ENCODE data around the gene NADSYN1. TPM values are rescaled to one million over a fixed set of nuclear protein-coding genes. Genes with fewer than 3 reads are reported as not detected.

NADSYN1 gene
- polyA plus RNA-seq, 3 donors = 44.1 to 162 (median 44.8) TPM

DNA sequence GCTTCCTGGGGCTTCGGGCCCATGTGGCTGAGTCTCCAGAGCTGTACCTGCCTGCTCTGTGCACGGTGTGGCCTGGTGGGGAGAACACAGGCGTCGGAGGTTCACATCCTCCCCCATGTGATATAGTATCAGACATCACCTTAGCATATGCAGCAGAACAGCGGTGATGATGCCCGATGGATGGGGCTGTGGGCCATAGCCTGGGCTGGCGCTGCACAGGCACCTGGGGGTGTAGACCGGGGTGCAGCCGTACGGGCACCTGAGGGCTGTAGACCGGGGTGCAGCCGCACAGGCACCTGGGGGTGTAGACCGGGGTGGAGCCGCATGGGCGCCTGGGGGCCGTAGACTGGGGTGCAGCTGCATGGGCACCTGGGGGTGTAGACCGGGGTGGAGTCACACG, 29.2 kb downstream of the NADSYN1 start:
- H3K36me3 Mint-ChIP-seq = peaks cover 94 to 98% of the 10 kb centered on the region in 2 donors
- WGBS (ENCODE audit: insufficient coverage) = 100% methylated on average over 9 of the region's 18 CpGs
- Histone ChIP-seq H2AFZ (ENCODE audit: insufficient read depth, low read depth, low read length, poor library complexity, severe bottlenecking) (no peak overlapping the region), H4K20me1 (ENCODE audit: insufficient read depth, low read length) (no peaks in the 10 kb centered on the region), H3K36me3 (replicated peaks in 1 of 2; ENCODE audit: control insufficient read depth in 1 of 2, insufficient read depth in 2 of 2, low read length in 2 of 2) (peaks cover 98 to 100% of the 10 kb centered on the region in 2 donors), H3K4me3 (replicated peaks in 1 of 3; ENCODE audit: low read depth in 2 of 3, low read length in 3 of 3) (no peak overlapping the region), H3K9ac (ENCODE audit: insufficient read depth, low read length, poor library complexity, severe bottlenecking) (no peak overlapping the region), H3K27me3 (ENCODE audit: control insufficient read depth in 2 of 2, insufficient read depth in 2 of 2, low read length in 2 of 2) (no peaks in the 10 kb centered on the region), H3K79me2 (ENCODE audit: insufficient read depth, low read length) (no peaks in the 10 kb centered on the region), H3K4me1 (ENCODE audit: control insufficient read depth in 1 of 2, insufficient read depth in 2 of 2, low read length in 2 of 2) (no peaks in the 10 kb centered on the region), H3K4me2 (replicated peaks; ENCODE audit: extremely low read depth, low read length, poor library complexity, severe bottlenecking) (no peak overlapping the region), H3K27ac (ENCODE audit: low read depth in 1 of 2, low read length in 2 of 2) (no peak overlapping the region), H3K9me3 (replicated peaks in 1 of 2; ENCODE audit: control insufficient read depth in 1 of 2, insufficient read depth in 1 of 2, low read length in 2 of 2) (no peaks in the 10 kb centered on the region)
- no peak overlapping the region for H3K4me3 Mint-ChIP-seq
- intact Hi-C loops (cut with micrococcal nuclease) = no loop called here
- TF ChIP-seq, protein P1, sequence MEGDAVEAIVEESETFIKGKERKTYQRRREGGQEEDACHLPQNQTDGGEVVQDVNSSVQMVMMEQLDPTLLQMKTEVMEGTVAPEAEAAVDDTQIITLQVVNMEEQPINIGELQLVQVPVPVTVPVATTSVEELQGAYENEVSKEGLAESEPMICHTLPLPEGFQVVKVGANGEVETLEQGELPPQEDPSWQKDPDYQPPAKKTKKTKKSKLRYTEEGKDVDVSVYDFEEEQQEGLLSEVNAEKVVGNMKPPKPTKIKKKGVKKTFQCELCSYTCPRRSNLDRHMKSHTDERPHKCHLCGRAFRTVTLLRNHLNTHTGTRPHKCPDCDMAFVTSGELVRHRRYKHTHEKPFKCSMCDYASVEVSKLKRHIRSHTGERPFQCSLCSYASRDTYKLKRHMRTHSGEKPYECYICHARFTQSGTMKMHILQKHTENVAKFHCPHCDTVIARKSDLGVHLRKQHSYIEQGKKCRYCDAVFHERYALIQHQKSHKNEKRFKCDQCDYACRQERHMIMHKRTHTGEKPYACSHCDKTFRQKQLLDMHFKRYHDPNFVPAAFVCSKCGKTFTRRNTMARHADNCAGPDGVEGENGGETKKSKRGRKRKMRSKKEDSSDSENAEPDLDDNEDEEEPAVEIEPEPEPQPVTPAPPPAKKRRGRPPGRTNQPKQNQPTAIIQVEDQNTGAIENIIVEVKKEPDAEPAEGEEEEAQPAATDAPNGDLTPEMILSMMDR (IDR thresholded peaks at IDR 0.05) = no peak
- no peak overlapping the region for H3K27ac Mint-ChIP-seq
- H3K27me3 Mint-ChIP-seq (ENCODE audit: low read depth in 3 of 3) = no peaks in the 10 kb centered on the region
- DNase-seq = no peak
- H3K4me1 Mint-ChIP-seq = no peaks in the 10 kb centered on the region
- no peaks in the 10 kb centered on the region for H3K9me3 Mint-ChIP-seq

DNA sequence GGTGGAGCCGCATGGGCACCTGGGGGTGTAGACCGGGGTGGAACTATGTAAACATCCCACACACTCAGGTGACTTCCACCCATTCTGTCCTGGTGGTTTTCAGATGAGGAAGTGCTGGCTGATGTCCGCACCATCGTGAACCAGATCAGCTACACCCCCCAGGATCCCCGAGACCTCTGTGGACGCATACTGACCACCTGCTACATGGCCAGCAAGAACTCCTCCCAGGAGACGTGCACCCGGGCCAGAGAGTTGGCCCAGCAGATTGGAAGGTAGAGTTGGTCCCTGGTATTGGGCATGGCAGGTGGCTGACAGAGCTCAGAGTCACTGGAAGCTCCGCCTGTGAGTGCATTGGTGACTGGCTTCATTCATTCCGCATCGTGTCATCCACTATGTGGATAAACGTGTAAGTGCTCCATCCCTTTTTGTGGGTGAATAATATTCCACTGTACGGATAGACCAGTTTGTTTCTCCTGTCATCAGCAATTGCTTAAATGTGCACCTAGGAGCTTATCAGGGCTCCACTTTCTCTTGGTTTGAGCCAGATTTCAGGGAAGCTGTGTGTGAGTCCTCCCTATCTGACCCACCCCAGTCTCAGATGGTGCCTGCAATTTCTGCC, 29.9 kb downstream of the NADSYN1 start:
- Mint-ChIP-seq H3K27me3 (ENCODE audit: low read depth in 3 of 3) (no peaks in the 10 kb centered on the region), H3K36me3 (peaks cover 92 to 97% of the 10 kb centered on the region in 2 donors), H3K4me1 (no peaks in the 10 kb centered on the region), H3K9me3 (no peaks in the 10 kb centered on the region), H3K4me3 (no peak overlapping the region), H3K27ac (peak overlapping the region in 1 of 7 donors; percentile 52)
- Histone ChIP-seq H3K79me2 (ENCODE audit: insufficient read depth, low read length) (no peaks in the 10 kb centered on the region), H3K9ac (ENCODE audit: insufficient read depth, low read length, poor library complexity, severe bottlenecking) (no peak overlapping the region), H3K4me3 (replicated peaks in 1 of 3; ENCODE audit: low read depth in 2 of 3, low read length in 3 of 3) (no peak overlapping the region), H3K27me3 (ENCODE audit: control insufficient read depth in 2 of 2, insufficient read depth in 2 of 2, low read length in 2 of 2) (no peaks in the 10 kb centered on the region), H3K27ac (ENCODE audit: low read depth in 1 of 2, low read length in 2 of 2) (no peak overlapping the region), H3K4me2 (replicated peaks; ENCODE audit: extremely low read depth, low read length, poor library complexity, severe bottlenecking) (no peak overlapping the region), H4K20me1 (ENCODE audit: insufficient read depth, low read length) (no peaks in the 10 kb centered on the region), H3K4me1 (ENCODE audit: control insufficient read depth in 1 of 2, insufficient read depth in 2 of 2, low read length in 2 of 2) (no peaks in the 10 kb centered on the region), H3K36me3 (replicated peaks in 1 of 2; ENCODE audit: control insufficient read depth in 1 of 2, insufficient read depth in 2 of 2, low read length in 2 of 2) (peaks cover 94 to 98% of the 10 kb centered on the region in 2 donors), H3K9me3 (replicated peaks in 1 of 2; ENCODE audit: control insufficient read depth in 1 of 2, insufficient read depth in 1 of 2, low read length in 2 of 2) (no peaks in the 10 kb centered on the region), H2AFZ (ENCODE audit: insufficient read depth, low read depth, low read length, poor library complexity, severe bottlenecking) (no peak overlapping the region)
- DNase-seq = no peak
- TF ChIP-seq, protein P1 (IDR thresholded peaks at IDR 0.05) = no peak
- intact Hi-C loops (cut with micrococcal nuclease) = no loop called here
- 97% methylated on average over 9 of the region's 13 CpGs for WGBS (ENCODE audit: insufficient coverage)

Measured in CD14-positive monocyte (primary cell).